Effector memory CD4-positive, alpha-beta T cell (primary cell): ENCODE results near the gene ATG2B.
A peak's percentile ranks its signal among the peaks of the same experiment; 100 is the strongest.

Source experiments
- DNase-seq, 3 donors: peaks; one replicate each; pipeline ENCODE4 v3.0.0-alpha.2; 2020
- H3K27ac ChIP-seq: 2 replicates; pipeline ENCODE4 v1.7.0; 2013; ENCODE audit warnings: mild to moderate bottlenecking, low read length, moderate library complexity; ENCODE audit not compliant: insufficient read depth, poor library complexity, severe bottlenecking
- H3K27me3 ChIP-seq: replicated peaks from 2 replicates; pipeline ENCODE4 v1.7.0; 2013; ENCODE audit warnings: mild to moderate bottlenecking, low read length; ENCODE audit not compliant: insufficient read depth, control insufficient read depth, poor library complexity, severe bottlenecking
- H3K36me3 ChIP-seq: 2 replicates; pipeline ENCODE4 v1.7.0; 2013; ENCODE audit warnings: mild to moderate bottlenecking, low read length, moderate library complexity; ENCODE audit not compliant: control insufficient read depth, insufficient read depth
- H3K4me1 ChIP-seq: 2 replicates; pipeline ENCODE4 v1.7.0; 2013; ENCODE audit warnings: low read length, mild to moderate bottlenecking; ENCODE audit not compliant: control insufficient read depth, insufficient read depth, poor library complexity, severe bottlenecking
- H3K4me3 ChIP-seq: 2 replicates; pipeline ENCODE4 v1.7.0; 2013; ENCODE audit warnings: low read length, low read depth, mild to moderate bottlenecking; ENCODE audit not compliant: insufficient read depth, poor library complexity, severe bottlenecking
- H3K9me3 ChIP-seq: 2 replicates; pipeline ENCODE4 v1.7.0; 2013; ENCODE audit warnings: mild to moderate bottlenecking, low read length, moderate library complexity; ENCODE audit not compliant: control insufficient read depth

ATG2B gene

GRCh38 chr14:96398921-96399320 lies 35.8 kb upstream of the ATG2B start:
- no peak overlapping the region for H3K4me3 ChIP-seq
- H3K27me3 ChIP-seq = peaks cover 6% of the 10 kb centered on the region
- no peaks in the 10 kb centered on the region for H3K36me3 ChIP-seq
- no peak for DNase-seq
- no peaks in the 10 kb centered on the region for H3K4me1 ChIP-seq
- H3K27ac ChIP-seq = no peak overlapping the region
- H3K9me3 ChIP-seq = no peaks in the 10 kb centered on the region

DNA sequence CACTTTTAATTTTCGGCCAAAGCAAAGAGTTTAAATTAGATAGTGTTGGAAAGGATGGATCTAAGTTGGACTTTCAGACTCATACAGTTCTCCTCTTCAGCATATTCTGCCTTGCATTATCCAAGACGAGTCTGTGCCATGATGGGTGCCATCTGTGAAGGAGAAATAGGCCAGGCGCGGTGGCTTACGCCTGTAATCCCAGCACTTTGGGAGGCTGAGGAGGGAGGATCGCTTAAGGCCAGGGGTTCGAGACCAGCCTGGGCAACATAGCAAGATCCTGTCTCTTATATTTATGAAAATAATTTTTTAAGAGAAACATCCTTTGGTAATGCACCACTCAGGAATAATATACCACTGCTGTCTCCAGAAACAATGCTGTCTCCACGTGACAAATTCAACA lies 35.3 kb upstream of the ATG2B start:
- no peak for DNase-seq
- no peaks in the 10 kb centered on the region for H3K9me3 ChIP-seq
- H3K36me3 ChIP-seq = no peaks in the 10 kb centered on the region
- H3K27ac ChIP-seq = no peak overlapping the region
- no peaks in the 10 kb centered on the region for H3K4me1 ChIP-seq
- H3K4me3 ChIP-seq = no peak overlapping the region
- peaks cover 6% of the 10 kb centered on the region for H3K27me3 ChIP-seq

GRCh38 chr14:96394047-96394815 lies 31.1 kb upstream of the ATG2B start:
- no peak for DNase-seq
- H3K4me3 ChIP-seq = no peak overlapping the region
- no peak overlapping the region for H3K27ac ChIP-seq
- H3K9me3 ChIP-seq = no peaks in the 10 kb centered on the region
- no peaks in the 10 kb centered on the region for H3K36me3 ChIP-seq
- no peaks in the 10 kb centered on the region for H3K27me3 ChIP-seq
- H3K4me1 ChIP-seq = peaks cover 7% of the 10 kb centered on the region

GRCh38 chr14:96393071-96393691 lies 30.0 kb upstream of the ATG2B start:
- Histone ChIP-seq H3K9me3 (no peaks in the 10 kb centered on the region), H3K27me3 (no peaks in the 10 kb centered on the region), H3K4me3 (no peak overlapping the region), H3K4me1 (peaks cover 7% of the 10 kb centered on the region), H3K36me3 (no peaks in the 10 kb centered on the region), H3K27ac (no peak overlapping the region)
- no peak for DNase-seq

- Histone ChIP-seq H3K4me1 (peaks cover 7% of the 10 kb centered on the region), H3K27ac (peak overlapping the region; percentile 65), H3K27me3 (no peaks in the 10 kb centered on the region), H3K9me3 (no peaks in the 10 kb centered on the region), H3K36me3 (no peaks in the 10 kb centered on the region), H3K4me3 (peak overlapping the region; percentile 89)
- DNase-seq = peak; percentile 98 to 99 (median 99)
Observed at GRCh38 chr14:96391293-96392118, 28.4 kb upstream of the ATG2B start.

DNA sequence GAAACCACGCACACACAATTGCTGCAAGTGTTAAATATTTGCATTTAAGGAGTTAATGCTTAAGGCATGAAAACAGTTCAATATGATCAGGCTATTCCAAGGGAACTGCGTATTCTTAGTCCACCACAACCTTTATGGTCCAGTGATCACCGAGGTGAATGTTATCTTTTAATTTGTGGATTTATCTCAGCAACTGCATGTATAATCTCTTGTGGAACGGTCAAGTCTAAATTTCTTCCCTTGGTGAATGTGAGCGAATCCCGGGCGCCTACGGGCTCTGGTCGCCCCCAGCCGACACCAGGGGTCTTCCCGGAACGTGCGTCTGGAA lies 27.8 kb upstream of the ATG2B start:
- no peak overlapping the region for H3K27ac ChIP-seq
- no peak for DNase-seq

GRCh38 chr14:96385385-96385784 lies 22.2 kb upstream of the ATG2B start:
- no peak for DNase-seq
- peaks cover 21% of the 10 kb centered on the region for H3K36me3 ChIP-seq

More for the DNA sequence above, 27.8 kb upstream of the ATG2B start:
- Histone ChIP-seq H3K4me3 (peak overlapping the region; percentile 89), H3K9me3 (no peaks in the 10 kb centered on the region), H3K4me1 (peaks cover 7% of the 10 kb centered on the region), H3K36me3 (no peaks in the 10 kb centered on the region), H3K27me3 (no peaks in the 10 kb centered on the region)

GRCh38 chr14:96384740-96385139 lies 21.6 kb upstream of the ATG2B start:
- no peak for DNase-seq
- Histone ChIP-seq H3K27me3 (no peaks in the 10 kb centered on the region), H3K27ac (no peak overlapping the region), H3K4me3 (no peak overlapping the region), H3K4me1 (no peaks in the 10 kb centered on the region), H3K9me3 (no peaks in the 10 kb centered on the region), H3K36me3 (peaks cover 21% of the 10 kb centered on the region)

More at GRCh38 chr14:96385385-96385784, 22.2 kb upstream of the ATG2B start:
- H3K9me3 ChIP-seq = no peaks in the 10 kb centered on the region
- H3K4me3 ChIP-seq = no peak overlapping the region
- no peaks in the 10 kb centered on the region for H3K27me3 ChIP-seq
- H3K4me1 ChIP-seq = no peaks in the 10 kb centered on the region
- no peak overlapping the region for H3K27ac ChIP-seq

GRCh38 chr14:96384053-96384452 lies 20.9 kb upstream of the ATG2B start:
- H3K27ac ChIP-seq = no peak overlapping the region
- H3K4me1 ChIP-seq = no peaks in the 10 kb centered on the region
- H3K9me3 ChIP-seq = no peaks in the 10 kb centered on the region
- H3K4me3 ChIP-seq = no peak overlapping the region
- no peak for DNase-seq
- H3K36me3 ChIP-seq = peaks cover 21% of the 10 kb centered on the region
- H3K27me3 ChIP-seq = no peaks in the 10 kb centered on the region

DNA sequence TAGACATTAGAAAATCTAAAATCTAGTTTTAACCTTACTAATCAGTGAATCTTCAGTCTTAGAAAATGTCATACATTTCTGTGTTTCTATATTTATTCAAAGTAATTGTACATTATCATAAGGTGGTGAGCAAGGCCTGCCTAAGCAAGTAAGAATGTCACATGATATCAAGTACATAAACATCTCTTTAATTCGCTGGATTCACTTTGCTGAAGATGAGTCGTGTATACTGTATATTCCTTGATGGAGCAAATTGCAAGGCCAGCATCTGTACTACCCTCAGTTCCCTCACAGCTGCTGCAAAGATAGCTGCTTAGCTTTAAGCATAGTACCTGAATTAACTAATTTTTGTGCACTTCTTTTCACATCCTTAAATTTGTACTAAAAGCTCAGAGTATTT lies 20.3 kb upstream of the ATG2B start:
- H3K9me3 ChIP-seq = no peaks in the 10 kb centered on the region
- no peaks in the 10 kb centered on the region for H3K27me3 ChIP-seq
- no peak for DNase-seq
- no peak overlapping the region for H3K4me3 ChIP-seq
- no peaks in the 10 kb centered on the region for H3K4me1 ChIP-seq
- H3K36me3 ChIP-seq = peaks cover 21% of the 10 kb centered on the region
- no peak overlapping the region for H3K27ac ChIP-seq
